AG10803 (cell line): Measurements from ENCODE around the gene ATP9B.

Experiments used
- DNase-seq: peaks from one replicate; pipeline ENCODE4 v3.0.0; 2010; ENCODE audit warnings: low read depth
- H3K4me3 ChIP-seq: 2 replicates; pipeline ENCODE4 v1.5.1; 2011; ENCODE audit warnings: mild to moderate bottlenecking, low read length, control low read depth
- TF ChIP-seq, protein P1 (sequence below): conservative IDR thresholded peaks from 2 replicates; pipeline ENCODE4 v1.5.1; 2011; ENCODE audit warnings: mild to moderate bottlenecking, low read length, control low read depth, inconsistent platforms

Gene ATP9B

DNA sequence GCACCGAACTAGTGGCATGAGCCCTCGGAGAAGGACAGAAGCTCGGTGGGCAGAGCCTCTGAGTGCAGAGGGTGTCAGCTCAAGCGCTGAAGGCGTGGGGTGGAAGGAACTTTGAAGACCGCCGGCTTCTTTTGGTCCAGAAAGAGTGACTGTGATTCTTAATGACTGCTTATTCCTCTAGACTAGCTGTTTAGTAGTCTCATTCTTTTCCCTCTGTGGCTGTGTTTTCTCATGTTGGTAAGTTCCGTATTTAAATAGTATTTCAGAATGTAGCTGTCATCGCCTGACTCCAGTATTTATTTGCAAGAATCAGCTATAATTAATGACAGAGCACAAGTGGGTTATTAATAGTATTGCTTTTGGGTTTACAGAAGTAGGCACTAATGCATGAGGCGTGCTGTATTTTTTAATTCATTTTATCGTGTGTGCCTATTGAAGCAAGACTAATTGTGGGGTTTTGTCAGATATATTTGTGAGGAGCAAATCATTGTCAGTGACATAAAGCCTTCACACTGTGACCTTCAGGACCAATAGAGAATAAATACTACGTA lies 245.7 kb downstream of the ATP9B start:
- DNase-seq = no peak
- no peak overlapping the region for H3K4me3 ChIP-seq
- TF ChIP-seq, protein P1, sequence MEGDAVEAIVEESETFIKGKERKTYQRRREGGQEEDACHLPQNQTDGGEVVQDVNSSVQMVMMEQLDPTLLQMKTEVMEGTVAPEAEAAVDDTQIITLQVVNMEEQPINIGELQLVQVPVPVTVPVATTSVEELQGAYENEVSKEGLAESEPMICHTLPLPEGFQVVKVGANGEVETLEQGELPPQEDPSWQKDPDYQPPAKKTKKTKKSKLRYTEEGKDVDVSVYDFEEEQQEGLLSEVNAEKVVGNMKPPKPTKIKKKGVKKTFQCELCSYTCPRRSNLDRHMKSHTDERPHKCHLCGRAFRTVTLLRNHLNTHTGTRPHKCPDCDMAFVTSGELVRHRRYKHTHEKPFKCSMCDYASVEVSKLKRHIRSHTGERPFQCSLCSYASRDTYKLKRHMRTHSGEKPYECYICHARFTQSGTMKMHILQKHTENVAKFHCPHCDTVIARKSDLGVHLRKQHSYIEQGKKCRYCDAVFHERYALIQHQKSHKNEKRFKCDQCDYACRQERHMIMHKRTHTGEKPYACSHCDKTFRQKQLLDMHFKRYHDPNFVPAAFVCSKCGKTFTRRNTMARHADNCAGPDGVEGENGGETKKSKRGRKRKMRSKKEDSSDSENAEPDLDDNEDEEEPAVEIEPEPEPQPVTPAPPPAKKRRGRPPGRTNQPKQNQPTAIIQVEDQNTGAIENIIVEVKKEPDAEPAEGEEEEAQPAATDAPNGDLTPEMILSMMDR = no peak

DNA sequence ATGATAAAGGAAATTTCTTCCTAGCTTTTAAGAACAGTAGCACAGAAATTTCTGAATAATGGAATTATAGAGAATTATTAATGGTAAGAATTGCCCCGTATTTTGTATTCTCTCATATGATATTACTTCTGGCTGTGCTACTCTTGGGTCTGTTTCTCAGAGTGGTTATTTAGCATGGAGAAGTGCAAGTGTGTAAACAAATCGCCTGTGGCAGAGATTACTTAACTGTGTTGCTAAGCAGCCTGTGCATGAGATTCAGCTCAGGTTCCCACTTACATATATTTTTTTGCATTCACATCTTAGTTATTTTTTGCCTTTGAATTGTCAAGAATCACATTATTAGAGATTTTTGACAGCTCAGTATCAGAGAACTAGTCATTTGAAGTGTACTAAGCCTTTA lies 246.4 kb downstream of the ATP9B start:
- H3K4me3 ChIP-seq = no peak overlapping the region
- no peak for DNase-seq
- TF ChIP-seq, protein P1 = no peak

DNA sequence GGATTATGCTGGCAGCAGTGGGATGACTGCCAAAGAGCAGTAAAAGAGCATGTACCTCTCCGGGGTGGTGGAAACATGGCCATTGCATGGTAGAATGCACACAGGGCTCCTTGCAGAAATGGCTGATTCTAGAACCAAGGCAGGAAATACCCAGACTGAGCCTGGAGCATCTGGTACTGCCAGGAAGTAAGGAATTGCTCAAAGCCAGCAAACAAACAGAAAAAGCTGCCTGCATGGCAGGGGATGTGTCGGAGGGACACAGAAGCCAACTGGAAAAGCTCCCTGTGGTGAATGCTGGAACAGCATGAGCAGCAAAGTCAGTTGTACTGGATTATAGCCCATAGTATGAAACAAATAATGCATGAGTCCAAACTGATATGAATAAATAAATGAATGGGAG lies 248.5 kb downstream of the ATP9B start:
- DNase-seq = peak; percentile 43
- H3K4me3 ChIP-seq = no peak overlapping the region

DNA sequence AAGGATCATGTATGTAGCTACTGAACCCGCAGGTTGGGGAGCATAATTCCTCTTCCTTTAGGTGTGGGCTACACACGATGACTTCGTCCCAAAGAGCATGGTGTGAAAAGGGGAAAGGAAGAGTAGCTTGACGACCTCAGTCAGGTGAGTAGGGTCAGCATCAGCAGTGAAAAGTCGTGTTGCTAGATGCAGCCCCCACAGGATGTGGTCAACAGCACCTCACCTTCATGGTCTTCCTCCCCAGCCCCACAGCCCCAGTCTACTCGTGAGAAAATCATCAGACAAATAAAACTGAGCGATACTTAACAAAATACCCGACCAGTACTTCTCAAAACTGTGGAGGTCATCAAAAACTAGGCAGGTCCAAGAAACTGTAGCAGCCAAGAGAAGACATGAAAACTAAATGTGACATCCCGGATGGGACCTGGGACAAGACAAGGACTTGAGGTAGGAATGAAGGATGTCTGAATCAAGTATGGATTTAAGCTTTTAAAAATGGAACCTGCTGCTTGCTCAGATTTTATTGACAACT lies 249.0 kb downstream of the ATP9B start:
- DNase-seq = no peak
- no peak overlapping the region for H3K4me3 ChIP-seq
- TF ChIP-seq, protein P1 = no peak

More for the DNA sequence above, 248.5 kb downstream of the ATP9B start:
- TF ChIP-seq, protein P1 = peak; percentile 30; the same call in 1 of the 2 replicates

DNA sequence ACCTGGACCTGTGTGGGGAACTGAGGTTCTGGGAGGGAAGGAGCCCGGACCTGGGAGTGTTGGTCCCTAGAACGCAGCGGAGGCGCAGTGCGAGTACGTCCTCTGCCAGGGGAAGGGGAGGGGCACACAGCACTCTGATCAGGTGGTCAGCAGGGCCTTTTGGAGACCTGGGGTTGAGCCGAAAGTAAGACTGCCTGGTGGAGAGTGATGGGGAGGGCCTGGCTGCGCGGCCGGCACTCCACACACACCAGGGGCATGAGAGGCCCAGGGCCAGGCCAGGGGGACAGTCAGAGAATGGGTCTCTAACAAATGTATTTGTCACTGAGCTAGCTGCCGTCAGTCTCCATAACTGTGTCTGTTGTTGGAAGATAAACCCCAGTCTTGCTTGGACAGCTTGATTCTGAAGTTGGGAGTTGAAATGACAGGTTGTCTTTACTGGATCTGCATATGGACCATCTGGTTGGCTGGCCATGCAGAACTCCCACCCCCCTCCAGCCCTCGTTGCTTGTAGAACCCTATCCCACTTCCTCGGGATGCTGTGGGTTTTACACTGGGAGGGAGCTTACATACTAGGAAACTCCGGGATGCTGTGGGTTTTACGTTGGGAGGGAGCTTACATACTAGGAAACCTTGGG lies 251.1 kb downstream of the ATP9B start:
- no peak for DNase-seq
- no peak overlapping the region for H3K4me3 ChIP-seq
- TF ChIP-seq, protein P1 = no peak

DNA sequence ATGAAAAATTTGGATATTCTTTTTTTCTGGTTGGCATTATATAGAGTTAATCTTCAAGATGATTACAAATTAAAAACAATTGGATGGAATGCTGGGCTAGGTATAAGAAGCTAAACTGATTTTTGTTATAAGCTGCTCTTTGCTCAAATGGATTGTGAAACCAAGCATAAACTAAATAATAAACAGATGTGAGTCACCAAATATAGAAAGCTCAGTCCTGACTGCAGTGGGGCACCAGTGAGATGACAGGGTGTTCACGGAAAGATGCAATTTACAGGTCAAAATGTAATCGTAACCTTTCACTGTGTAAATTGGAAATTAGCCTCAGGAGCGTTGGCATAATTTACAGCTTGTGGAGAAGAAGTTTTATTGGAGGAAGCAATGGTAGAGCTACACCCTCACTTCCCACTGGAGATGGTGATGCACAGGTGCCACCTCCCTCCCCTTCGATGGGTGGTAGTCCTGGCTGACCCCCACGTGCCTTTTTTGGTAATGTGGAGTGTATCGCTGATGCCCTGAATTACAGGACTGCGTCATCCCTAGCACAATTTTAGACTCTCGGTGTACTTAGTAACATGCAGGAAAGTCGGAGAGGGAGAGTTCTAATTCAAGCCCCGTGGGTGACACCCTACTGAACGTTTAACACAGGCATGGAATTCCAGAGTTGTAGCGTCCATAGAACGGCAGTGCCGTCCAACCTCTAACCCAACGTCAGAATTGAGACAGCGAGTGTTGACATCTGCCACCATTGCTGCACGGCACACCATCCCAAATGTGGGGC lies 252.6 kb downstream of the ATP9B start:
- H3K4me3 ChIP-seq = no peak overlapping the region
- peak; percentile 51 for DNase-seq
- TF ChIP-seq, protein P1 = no peak
